Neural progenitor cell (in vitro differentiated cells): ENCODE results near the gene ESYT3.

Source experiments
- CTCF ChIP-seq: fragments of 200-600 bp; sonication (generic); IDR thresholded peaks from 2 replicates; pipeline ENCODE4 v1.5.1; 2017; ENCODE audit warnings: antibody characterized with exemption, mild to moderate bottlenecking
- EZH2 ChIP-seq: fragments of 200-600 bp; sonication (generic); IDR thresholded peaks from 2 replicates; pipeline ENCODE4 v1.6.1; 2017; ENCODE audit warnings: antibody characterized with exemption, mild to moderate bottlenecking, moderate library complexity
- EZH2phosphoT487 ChIP-seq: fragments of 200-600 bp; sonication (generic); IDR thresholded peaks from 2 replicates; pipeline ENCODE4 v1.6.1; 2017; ENCODE audit warnings: antibody characterized with exemption

GRCh38 chr3:138423316-138423715, 11.1 kb upstream of the ESYT3 start:
- no peak for TF ChIP-seq CTCF
- TF ChIP-seq EZH2, result no peak
- no peak for TF ChIP-seq EZH2phosphoT487
